IPS DF 19.7 (cell line): Measurements from ENCODE around the gene SORBS2.
"Not testable (repeated sequence)": the region's sequence is repeated elsewhere in the genome, so short reads cannot be mapped to it uniquely, and the experiment has no call there.

ENCODE experiments used
- DNase-seq: peaks from one replicate; pipeline ENCODE4 v3.0.0-alpha.2; 2013; ENCODE audit warnings: low read depth, low spot score

SORBS2 gene

GRCh38 chr4:185737489-185738037 lies 74.4 kb downstream of the SORBS2 start:
- no peak for DNase-seq

DNA sequence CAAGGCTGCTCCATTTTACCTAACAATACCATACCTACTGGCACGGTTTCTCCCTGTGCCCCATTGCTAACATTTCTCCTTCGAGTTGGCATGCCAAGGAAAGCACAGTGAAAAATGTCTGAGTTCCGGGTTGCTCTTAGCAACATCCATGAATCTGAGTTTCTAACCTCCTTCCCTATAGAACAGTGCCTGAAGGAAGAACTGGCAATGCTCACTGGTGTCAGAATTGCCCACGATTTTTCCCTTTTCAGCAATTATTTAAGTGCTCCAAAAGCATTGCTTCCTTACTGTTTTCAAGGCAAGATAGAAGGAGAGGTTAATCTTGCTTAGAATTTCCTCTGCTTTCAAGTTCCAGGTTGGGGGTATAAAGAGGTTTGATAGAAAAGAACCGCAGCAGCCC lies 75.1 kb downstream of the SORBS2 start:
- DNase-seq, result no peak

GRCh38 chr4:185735866-185736400 lies 76.1 kb downstream of the SORBS2 start:
- DNase-seq, result no peak

DNA sequence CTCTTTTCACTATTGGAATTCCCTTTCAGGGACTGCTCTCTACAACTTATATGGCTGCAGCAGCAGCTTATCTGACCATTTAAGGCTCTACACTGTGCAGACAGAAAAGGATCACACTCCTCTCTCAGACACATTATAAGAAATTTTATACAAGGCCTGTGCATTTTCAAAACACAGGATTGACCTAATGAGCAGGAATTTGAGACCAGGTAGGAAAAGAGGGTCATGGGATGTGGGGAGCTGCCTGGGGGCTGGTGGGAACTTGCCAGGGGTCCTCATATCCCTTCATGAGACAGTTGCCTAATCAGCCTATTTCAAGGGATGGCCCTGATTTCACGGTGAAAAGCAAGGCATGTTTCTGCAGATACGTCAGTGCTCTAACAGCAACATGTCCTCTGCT lies 77.1 kb downstream of the SORBS2 start:
- DNase-seq, result no peak

DNA sequence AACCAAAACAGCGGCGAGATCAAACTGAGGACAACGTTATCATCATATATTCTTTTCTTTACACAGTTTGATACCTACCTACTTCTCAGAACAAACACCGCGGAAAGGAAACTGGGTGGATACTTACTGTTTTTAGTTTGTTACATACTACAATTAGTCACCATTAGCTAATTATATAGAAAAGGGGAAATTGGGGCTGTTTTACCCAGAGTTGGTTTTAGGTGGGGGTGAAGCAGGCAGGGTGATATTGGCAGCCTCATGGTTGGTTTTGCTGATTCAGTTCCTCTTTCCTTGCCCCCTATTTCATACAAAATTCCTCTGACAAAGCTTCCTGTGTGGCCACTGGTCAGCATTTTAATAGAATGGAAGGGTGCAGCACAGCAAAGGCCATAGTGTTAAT lies 77.8 kb downstream of the SORBS2 start:
- DNase-seq, result no peak

GRCh38 chr4:185730849-185731608 lies 81.0 kb downstream of the SORBS2 start:
- DNase-seq, result no peak

DNA sequence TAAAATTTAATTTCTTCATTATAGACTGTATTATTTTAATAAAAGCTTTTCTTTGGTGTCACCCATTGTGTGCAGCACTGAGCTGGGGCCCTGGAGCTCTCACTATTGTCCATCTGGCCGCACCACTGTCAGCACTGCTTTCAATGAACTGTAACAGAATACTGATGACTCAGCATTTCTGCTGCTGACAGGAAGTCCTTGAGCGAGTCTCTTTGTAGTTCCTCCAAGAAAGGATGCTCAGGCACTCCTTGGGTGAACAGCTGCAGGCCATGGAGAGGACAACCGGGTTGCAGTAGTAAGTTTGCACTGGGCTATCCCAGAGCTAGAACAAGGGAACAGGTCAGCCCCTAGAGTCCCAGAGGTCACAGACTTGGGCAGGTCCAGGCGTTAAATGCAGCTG lies 81.6 kb downstream of the SORBS2 start:
- DNase-seq, result peak; percentile 35

GRCh38 chr4:185729391-185729804 lies 82.6 kb downstream of the SORBS2 start:
- no peak for DNase-seq

DNA sequence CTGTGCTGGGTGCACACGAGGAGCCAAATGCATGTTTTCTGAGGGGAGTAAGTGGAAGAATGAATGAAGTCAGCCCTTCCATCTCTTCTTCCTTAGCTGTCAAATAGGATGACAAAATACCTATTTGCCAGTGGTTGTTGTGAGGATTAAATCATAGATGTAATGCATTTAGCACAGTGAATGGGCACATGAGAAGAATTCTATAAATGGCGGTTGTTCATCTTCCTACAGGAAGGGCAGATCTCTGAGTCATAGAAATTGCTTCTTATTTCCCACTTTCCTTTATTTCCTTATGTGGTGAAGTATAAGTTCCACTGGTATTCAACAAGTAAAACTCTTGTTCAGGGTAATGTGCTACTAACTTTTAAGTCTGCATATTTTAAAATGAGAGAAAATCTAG lies 83.1 kb downstream of the SORBS2 start:
- DNase-seq, result no peak

DNA sequence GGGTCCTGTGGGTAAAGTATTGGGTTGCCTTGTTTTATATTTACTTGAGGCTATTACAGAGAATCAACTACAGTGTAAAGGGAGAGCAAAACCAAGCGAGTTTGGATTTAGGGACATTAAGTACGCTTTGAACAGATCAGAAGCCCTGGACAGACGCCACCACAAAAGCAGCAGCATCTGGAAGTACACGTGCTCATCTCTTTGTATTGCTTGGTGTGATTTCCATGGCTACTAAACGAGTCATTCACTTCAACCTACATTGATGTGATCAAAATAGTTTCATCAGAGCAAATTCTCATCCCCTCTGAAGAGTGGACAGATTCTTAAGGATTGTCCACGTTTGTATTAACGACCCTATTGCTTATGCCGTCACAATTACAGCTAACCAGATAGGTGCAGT lies 85.1 kb downstream of the SORBS2 start:
- no peak for DNase-seq

DNA sequence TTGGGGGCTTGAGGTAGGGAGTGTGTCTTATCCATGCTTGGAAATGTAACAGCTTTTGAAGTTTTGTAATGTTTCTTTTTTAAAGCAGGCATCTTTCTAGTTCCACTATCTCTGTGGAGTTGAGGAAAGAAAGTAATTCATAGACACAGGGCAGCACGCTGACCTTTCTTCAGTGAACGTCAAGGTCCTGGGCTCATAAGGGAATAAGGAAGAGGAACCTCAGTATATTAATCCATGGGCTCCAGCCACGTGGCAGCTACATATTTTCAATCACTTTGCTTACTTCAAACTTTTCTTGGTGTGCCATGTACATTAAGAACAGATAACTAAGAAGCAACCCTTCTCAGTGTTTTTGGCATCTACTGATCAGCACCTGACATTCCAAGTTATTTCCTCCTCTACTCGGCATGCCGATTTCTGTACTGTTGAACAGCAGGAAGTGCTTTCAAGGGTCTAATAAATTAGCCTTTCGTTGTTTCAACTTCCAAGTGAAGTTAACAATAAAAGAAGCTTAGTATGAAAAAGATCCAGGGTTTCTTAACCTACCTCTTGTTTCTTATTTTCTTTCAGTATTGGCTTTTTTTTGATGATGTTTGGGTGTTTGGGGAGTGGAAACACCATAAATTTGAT lies 88.2 kb downstream of the SORBS2 start:
- DNase-seq, result no peak

DNA sequence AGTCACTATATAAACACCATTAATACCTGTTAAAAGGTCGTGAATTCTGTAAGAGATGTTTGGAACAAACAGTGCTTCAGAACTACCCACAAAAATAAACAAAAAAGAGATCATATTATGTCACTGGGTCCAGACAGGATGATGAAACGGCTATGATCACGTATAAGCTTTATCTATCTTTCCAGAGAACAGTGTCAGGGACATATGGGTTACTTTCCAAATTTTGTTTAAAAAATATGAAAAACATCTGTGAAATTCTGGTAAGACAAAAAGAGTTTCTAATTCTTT lies 90.0 kb downstream of the SORBS2 start:
- no peak for DNase-seq

GRCh38 chr4:185721190-185722028 lies 90.6 kb downstream of the SORBS2 start:
- DNase-seq, result no peak

- DNase-seq, result no peak
These were observed 92.5 kb downstream of the SORBS2 start for GRCh38 chr4:185719500-185719858.

DNA sequence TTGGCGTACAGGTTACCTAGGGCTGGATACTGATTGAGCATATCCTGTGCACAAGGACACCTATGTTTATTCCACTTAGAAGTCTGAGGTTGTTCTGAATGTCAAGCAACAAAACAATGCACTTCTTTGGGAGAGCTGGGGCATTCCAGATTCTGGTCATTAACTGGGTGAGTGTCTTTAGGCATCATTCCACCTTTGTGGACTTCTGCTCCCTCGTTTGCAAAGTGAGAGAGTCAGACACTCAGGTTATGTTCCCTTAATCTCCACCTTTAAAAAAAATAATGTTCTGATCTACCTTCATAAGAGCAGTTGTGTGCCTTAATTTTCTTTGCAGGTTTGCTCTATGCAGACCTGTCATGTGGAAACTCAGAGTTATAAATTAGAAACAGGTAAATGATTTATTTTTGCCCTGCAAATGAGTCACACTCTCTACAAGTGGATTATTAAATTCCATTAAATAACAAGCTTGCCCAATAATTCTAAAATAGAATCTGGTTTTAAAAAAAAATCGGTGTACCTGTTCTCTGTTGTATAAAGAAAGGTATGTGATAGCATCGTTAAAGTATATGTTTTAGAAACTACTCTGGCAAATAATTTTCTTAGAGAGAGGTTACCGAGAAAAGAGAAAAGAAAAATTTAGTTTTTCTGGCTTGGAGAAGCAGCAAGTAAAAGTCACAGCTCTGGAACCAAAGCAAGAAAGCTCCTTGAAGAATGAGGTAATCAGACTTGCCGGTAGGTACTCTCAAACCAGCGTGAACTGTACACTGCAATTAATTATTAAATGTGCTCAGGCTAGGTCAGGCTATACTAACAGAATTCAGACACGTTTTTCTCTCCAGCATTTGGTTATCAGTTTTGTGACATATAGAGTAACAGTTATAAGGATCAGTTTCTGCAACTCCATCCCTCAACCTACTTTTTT lies 93.2 kb downstream of the SORBS2 start:
- DNase-seq, result no peak

GRCh38 chr4:185717377-185717741 lies 94.6 kb downstream of the SORBS2 start:
- DNase-seq, result no peak

DNA sequence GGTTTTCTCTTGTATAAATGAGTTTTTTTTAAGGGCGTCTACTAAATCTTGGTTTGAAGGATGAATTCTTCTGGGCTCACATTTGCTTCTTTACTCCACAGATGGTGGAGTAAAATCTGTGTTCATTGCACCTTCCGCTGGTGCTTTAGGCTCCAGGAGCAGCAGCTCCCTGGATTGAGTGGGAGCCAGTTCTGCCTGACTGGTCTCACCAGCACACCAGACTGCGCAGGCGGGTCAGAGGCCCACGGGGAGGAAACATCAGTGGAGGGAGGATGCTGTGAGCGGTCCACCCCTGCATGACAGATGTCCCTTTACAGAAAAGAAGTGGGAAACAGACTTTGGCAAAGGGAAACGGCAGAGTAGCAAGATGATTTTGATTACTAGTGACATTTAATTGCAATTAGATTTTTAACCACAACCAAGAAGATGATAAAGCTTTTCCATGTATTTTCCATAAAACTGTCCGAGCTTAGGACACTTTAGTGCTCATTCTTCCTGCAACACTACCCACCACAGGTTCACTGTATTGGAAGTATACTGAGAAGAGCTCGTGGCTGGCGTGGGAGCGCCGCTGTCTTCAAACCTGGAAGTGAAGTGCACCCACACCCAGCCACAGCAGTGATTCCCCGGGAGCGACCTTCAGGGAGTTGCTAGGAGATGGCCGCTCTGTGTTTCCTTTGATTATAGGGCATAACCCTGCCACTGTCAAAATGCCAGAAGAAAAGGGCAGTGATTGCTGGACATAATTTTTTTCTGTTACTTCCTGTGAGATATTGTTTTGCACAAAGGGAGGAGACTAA lies 95.2 kb downstream of the SORBS2 start:
- no peak for DNase-seq

DNA sequence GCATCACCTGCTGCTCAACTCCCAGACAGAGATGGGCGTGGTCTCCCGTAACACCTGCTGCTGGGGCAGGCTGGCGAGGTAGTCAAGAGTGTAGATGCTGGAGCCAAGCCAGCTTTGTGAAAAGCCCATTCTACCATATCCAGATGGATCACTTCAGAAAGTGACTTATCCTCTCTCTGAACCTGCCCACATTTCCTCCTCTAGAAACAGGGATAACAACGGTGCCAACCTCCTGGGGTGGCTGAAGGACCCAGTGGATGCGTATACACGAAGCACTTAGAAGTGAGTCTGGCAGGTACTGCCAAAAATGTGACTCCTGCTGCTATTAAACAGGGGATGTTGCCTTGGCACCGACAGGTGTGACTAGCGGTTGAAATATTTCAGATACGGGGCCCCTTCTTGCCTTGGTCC lies 95.8 kb downstream of the SORBS2 start:
- DNase-seq, result no peak

DNA sequence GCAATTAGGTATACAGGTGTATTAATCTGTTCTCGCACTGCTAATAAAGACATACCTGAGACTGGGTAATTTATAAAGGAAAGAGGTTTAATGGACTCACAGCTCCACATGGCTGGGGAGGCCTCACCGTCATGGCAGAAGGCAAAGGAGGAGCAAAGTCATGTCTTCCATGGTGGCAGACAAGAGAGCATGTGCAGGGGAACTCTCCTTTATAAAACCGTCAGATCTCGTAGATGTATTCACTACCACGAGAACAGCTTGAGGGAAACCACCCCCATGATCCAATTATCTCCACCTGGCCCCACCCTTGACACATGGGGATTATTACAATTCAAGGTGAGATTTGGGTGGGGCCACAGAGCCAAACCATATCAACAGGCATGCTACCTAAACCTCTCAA lies 97.5 kb downstream of the SORBS2 start:
- DNase-seq, result not testable (repeated sequence)

DNA sequence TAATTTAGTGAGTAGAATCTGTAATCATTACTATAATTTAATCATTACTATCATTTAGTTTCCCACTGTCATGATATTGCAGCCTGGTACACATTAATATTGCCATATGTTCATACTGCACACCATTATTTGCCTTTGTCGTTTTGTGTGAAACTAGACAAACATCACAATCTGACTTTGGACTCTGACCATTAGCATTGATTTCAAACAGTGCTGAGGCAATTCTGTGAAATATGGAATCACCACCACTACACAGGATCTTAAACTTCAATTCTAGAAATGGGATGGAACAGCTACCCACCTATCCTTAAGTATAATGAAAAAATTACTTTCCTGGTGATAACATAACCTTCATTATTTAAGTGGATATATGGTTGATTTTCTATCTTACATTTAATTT lies 98.3 kb downstream of the SORBS2 start:
- DNase-seq, result no peak
